Prostate gland (tissue), 2 donors: ENCODE data around the gene ANKRD55.
"Not testable (repeated sequence)": the region's sequence is repeated elsewhere in the genome, so short reads cannot be mapped to it uniquely, and the experiment has no call there.

Experiments
- POLR2AphosphoS5 ChIP-seq: sonication (generic); formaldehyde crosslinking; IDR thresholded peaks from one replicate; pipeline ENCODE4 v1.6.1; 2017; ENCODE audit warnings: antibody characterized with exemption
- TF ChIP-seq, protein P1 (sequence below), 4 experiments: fragments of 200-600 bp in 2 of 4; fragments of 450-650 bp in 2 of 4; sonication (generic) in 2 of 4; IDR thresholded peaks; 1 replicate in 3 of 4; 2 replicates in 1 of 4; pipeline ENCODE4 v1.5.1; 2016 to 2019; ENCODE audit warnings: antibody characterized with exemption in 4 of 4, mild to moderate bottlenecking in 2 of 4, moderate library complexity in 2 of 4

GRCh38 chr5:56122360-56122985 lies 110.7 kb downstream of the ANKRD55 start:
- TF ChIP-seq, protein P1, sequence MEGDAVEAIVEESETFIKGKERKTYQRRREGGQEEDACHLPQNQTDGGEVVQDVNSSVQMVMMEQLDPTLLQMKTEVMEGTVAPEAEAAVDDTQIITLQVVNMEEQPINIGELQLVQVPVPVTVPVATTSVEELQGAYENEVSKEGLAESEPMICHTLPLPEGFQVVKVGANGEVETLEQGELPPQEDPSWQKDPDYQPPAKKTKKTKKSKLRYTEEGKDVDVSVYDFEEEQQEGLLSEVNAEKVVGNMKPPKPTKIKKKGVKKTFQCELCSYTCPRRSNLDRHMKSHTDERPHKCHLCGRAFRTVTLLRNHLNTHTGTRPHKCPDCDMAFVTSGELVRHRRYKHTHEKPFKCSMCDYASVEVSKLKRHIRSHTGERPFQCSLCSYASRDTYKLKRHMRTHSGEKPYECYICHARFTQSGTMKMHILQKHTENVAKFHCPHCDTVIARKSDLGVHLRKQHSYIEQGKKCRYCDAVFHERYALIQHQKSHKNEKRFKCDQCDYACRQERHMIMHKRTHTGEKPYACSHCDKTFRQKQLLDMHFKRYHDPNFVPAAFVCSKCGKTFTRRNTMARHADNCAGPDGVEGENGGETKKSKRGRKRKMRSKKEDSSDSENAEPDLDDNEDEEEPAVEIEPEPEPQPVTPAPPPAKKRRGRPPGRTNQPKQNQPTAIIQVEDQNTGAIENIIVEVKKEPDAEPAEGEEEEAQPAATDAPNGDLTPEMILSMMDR (IDR thresholded peaks at IDR 0.05): not testable (repeated sequence)
- TF ChIP-seq POLR2AphosphoS5: not testable (repeated sequence)
